H9 (cell line): ENCODE measurements around the gene RAB14. TPM values are rescaled to one million over a fixed set of nuclear protein-coding genes. Genes with fewer than 3 reads are reported as not detected.

Experiments
- DNase-seq: peaks from one replicate; pipeline ENCODE4 v3.0.0-alpha.2; 2017
- H2AFZ ChIP-seq: one replicate; pipeline ENCODE4 v1.6.1; 2013; ENCODE audit warnings: mild to moderate bottlenecking, low read length, control low read depth, moderate library complexity
- H2AK5ac ChIP-seq: 2 replicates; pipeline ENCODE4 v1.6.1; 2013; ENCODE audit warnings: low read length, control low read depth, mixed read lengths; ENCODE audit not compliant: insufficient read length
- H2BK120ac ChIP-seq: one replicate; pipeline ENCODE4 v1.6.1; 2013; ENCODE audit warnings: low read depth, mild to moderate bottlenecking, low read length, control low read depth, inconsistent platforms; ENCODE audit not compliant: poor library complexity, severe bottlenecking
- H2BK12ac ChIP-seq: 2 replicates; pipeline ENCODE4 v1.6.1; 2013; ENCODE audit warnings: low read length, control low read depth, mixed read lengths, low read depth; ENCODE audit not compliant: insufficient read length
- H2BK15ac ChIP-seq: 2 replicates; pipeline ENCODE4 v1.6.1; 2013; ENCODE audit warnings: low read depth, low read length, control low read depth
- H2BK20ac ChIP-seq: one replicate; pipeline ENCODE4 v1.6.1; 2013; ENCODE audit warnings: low read depth, mild to moderate bottlenecking, low read length, control low read depth, inconsistent platforms; ENCODE audit not compliant: poor library complexity, severe bottlenecking
- H2BK5ac ChIP-seq: 2 replicates; pipeline ENCODE4 v1.6.1; 2013; ENCODE audit warnings: low read length, control low read depth, mixed read lengths; ENCODE audit not compliant: insufficient read length
- H3K14ac ChIP-seq: 2 replicates; pipeline ENCODE4 v1.6.1; 2013; ENCODE audit warnings: low read length, control low read depth; ENCODE audit not compliant: insufficient read depth
- H3K18ac ChIP-seq: 2 replicates; pipeline ENCODE4 v1.6.1; 2013; ENCODE audit warnings: low read depth, mild to moderate bottlenecking, mixed read lengths, low read length, control low read depth; ENCODE audit not compliant: insufficient read length
- H3K23ac ChIP-seq: 2 replicates; pipeline ENCODE4 v1.6.1; 2013; ENCODE audit warnings: low read length, control low read depth, mixed read lengths, low read depth; ENCODE audit not compliant: insufficient read length
- H3K23me2 ChIP-seq: 2 replicates; pipeline ENCODE4 v1.6.1; 2013; ENCODE audit warnings: low read depth, mild to moderate bottlenecking, mixed read lengths, low read length, control low read depth; ENCODE audit not compliant: insufficient read length, poor library complexity, severe bottlenecking
- H3K27ac ChIP-seq: 2 replicates; pipeline ENCODE4 v1.5.1; 2013; ENCODE audit warnings: low read length, control low read depth, mixed read lengths, low read depth; ENCODE audit not compliant: insufficient read length
- H3K27me3 ChIP-seq: 2 replicates; pipeline ENCODE4 v1.6.1; 2013; ENCODE audit warnings: low read length, control low read depth, inconsistent platforms; ENCODE audit not compliant: insufficient read depth
- H3K4ac ChIP-seq: 2 replicates; pipeline ENCODE4 v1.6.1; 2013; ENCODE audit warnings: low read depth, mild to moderate bottlenecking, control low read depth, inconsistent platforms, low read length, moderate library complexity
- H3K4me1 ChIP-seq: 2 replicates; pipeline ENCODE4 v1.6.1; 2013; ENCODE audit warnings: low read length, control low read depth, inconsistent platforms; ENCODE audit not compliant: insufficient read depth
- H3K4me2 ChIP-seq: 2 replicates; pipeline ENCODE4 v1.6.1; 2013; ENCODE audit warnings: low read length, control low read depth, mixed read lengths; ENCODE audit not compliant: insufficient read length, insufficient read depth
- H3K56ac ChIP-seq: 2 replicates; pipeline ENCODE4 v1.6.1; 2013; ENCODE audit warnings: low read depth, mild to moderate bottlenecking, mixed read lengths, low read length, control low read depth; ENCODE audit not compliant: insufficient read length
- H3K79me1 ChIP-seq: 2 replicates; pipeline ENCODE4 v1.6.1; 2013; ENCODE audit warnings: low read depth, mild to moderate bottlenecking, moderate library complexity, low read length, control low read depth, inconsistent platforms; ENCODE audit not compliant: insufficient read depth, poor library complexity, severe bottlenecking
- H3K79me2 ChIP-seq: 2 replicates; pipeline ENCODE4 v1.6.1; 2013; ENCODE audit warnings: low read length, control low read depth, inconsistent platforms; ENCODE audit not compliant: insufficient read depth
- H3K9ac ChIP-seq: 2 replicates; pipeline ENCODE4 v1.6.1; 2013; ENCODE audit warnings: low read length, control low read depth, mixed read lengths; ENCODE audit not compliant: insufficient read length; ENCODE audit errors: extremely low read depth
- H3K9me3 ChIP-seq: one replicate; pipeline ENCODE4 v1.6.1; 2013; ENCODE audit warnings: low read depth, low read length, inconsistent platforms; ENCODE audit not compliant: control insufficient read depth
- H3T11ph ChIP-seq: one replicate; pipeline ENCODE4 v1.6.1; 2013; ENCODE audit warnings: mild to moderate bottlenecking, low read length, control low read depth, inconsistent platforms
- H4K20me1 ChIP-seq: one replicate; pipeline ENCODE4 v1.6.1; 2013; ENCODE audit not compliant: control insufficient read depth, insufficient read length, insufficient read depth
- H4K5ac ChIP-seq: 2 replicates; pipeline ENCODE4 v1.6.1; 2013; ENCODE audit warnings: low read depth, mild to moderate bottlenecking, mixed read lengths, low read length, control low read depth; ENCODE audit not compliant: insufficient read length
- H4K8ac ChIP-seq: replicated peaks from 2 replicates; pipeline ENCODE4 v1.6.1; 2013; ENCODE audit warnings: low read length, control low read depth, mixed read lengths, low read depth; ENCODE audit not compliant: insufficient read length
- H4K91ac ChIP-seq: 2 replicates; pipeline ENCODE4 v1.6.1; 2013; ENCODE audit warnings: low read depth, mild to moderate bottlenecking, moderate library complexity, mixed read lengths, low read length, control low read depth; ENCODE audit not compliant: insufficient read length
- H3K27ac Mint-ChIP-seq, 3 experiments: 2 replicates in 2 of 3; 3 replicates in 1 of 3; pipeline ENCODE4 v1.8.0; 2020 to 2021; ENCODE audit warnings: mixed read lengths in 3 of 3, mild to moderate bottlenecking in 1 of 3, moderate library complexity in 1 of 3
- H3K27me3 Mint-ChIP-seq: 2 replicates; pipeline ENCODE4 v1.8.0; 2021; ENCODE audit warnings: low read depth, mild to moderate bottlenecking, moderate library complexity, mixed read lengths
- H3K36me3 Mint-ChIP-seq, 3 experiments: 2 replicates in 2 of 3; 3 replicates in 1 of 3; pipeline ENCODE4 v1.8.0; 2020 to 2021; ENCODE audit warnings: low read depth in 3 of 3, mixed read lengths in 3 of 3; ENCODE audit not compliant: insufficient read depth in 1 of 3
- H3K4me1 Mint-ChIP-seq, 2 experiments: 2 replicates each; pipeline ENCODE4 v1.8.0; 2020; ENCODE audit warnings: mixed read lengths in 2 of 2
- H3K4me3 Mint-ChIP-seq, 2 experiments: 2 replicates in 1 of 2; 3 replicates in 1 of 2; pipeline ENCODE4 v1.8.0; 2020 to 2021; ENCODE audit warnings: mild to moderate bottlenecking in 2 of 2, mixed read lengths in 2 of 2, moderate library complexity in 1 of 2
- H3K9me3 Mint-ChIP-seq, 2 experiments: 2 replicates in 1 of 2; 3 replicates in 1 of 2; pipeline ENCODE4 v1.8.0; 2020; ENCODE audit warnings: mild to moderate bottlenecking in 2 of 2, mixed read lengths in 2 of 2, moderate library complexity in 1 of 2
- WGBS: extraction: QIAGEN DNeasy Blood & Tissue Kit; methylation state at CpG from one replicate; pipeline ENCODE4 v1.1.7; 2013; ENCODE audit warnings: missing lambda C conversion rate, low lambda C conversion rate, mixed read lengths; ENCODE audit not compliant: insufficient read length; ENCODE audit errors: extremely low coverage; 5-methylcytosine and 5-hydroxymethylcytosine counted together
- total RNA-seq: library from RNA; stranded (reverse); gene quantifications from 2 replicates; pipeline ENCODE4 v1.2.1, GENCODE V29; 2021
- TF ChIP-seq, protein P1 (sequence below): fragments of 200-600 bp; sonication (generic); conservative IDR thresholded peaks from 3 replicates; pipeline ENCODE4 v1.8.0; 2021; ENCODE audit warnings: antibody characterized with exemption, mild to moderate bottlenecking

Gene RAB14
- total RNA-seq, 1 experiment from 2014 or later: 33.6 TPM

DNA sequence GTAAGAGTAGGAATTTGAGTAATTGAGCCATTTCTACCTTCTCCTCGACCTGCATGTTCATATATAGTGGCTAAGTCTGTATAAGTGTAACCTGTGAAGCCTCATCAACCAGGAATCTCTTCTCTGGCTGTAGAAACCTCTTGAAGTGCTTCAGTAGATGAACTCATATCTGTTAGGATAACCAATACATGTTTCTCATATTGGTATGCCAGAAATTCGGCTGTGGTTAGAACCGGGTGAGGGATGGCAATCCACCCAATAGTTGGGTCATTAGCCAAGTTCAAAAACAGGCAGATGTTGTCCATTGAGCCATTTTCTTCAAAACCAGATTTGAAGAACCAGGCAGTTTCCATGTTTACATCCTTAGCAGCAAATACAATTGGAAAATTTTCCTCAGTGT is 37.4 kb upstream of the RAB14 start:
- H2BK120ac ChIP-seq: no peak overlapping the region
- Mint-ChIP-seq H3K9me3 (peaks cover 4 to 5% of the 10 kb centered on the region in 2 experiments; a peak in 4 of 5 replicates), H3K4me1 (peaks cover 5 to 7% of the 10 kb centered on the region in 2 experiments), H3K4me3 (no peak overlapping the region), H3K27me3 (peaks cover 58% of the 10 kb centered on the region), H3K27ac (no peak overlapping the region), H3K36me3 (peaks cover 0 to 4% (median 0%) of the 10 kb centered on the region in 3 experiments; a peak in 1 of 7 replicates)
- no peak overlapping the region for H2BK5ac ChIP-seq
- no peak overlapping the region for H3K4me2 ChIP-seq
- no peak overlapping the region for H3K4ac ChIP-seq
- no peak overlapping the region for H3T11ph ChIP-seq
- no peak overlapping the region for H3K23ac ChIP-seq
- no CpG with 5 or more reads among the region's 3 CpGs for WGBS
- H3K56ac ChIP-seq: no peak overlapping the region
- H2BK15ac ChIP-seq: no peak overlapping the region
- no peaks in the 10 kb centered on the region for H3K27me3 ChIP-seq
- H3K23me2 ChIP-seq: no peaks in the 10 kb centered on the region
- no peak overlapping the region for H4K91ac ChIP-seq
- H3K27ac ChIP-seq: no peak overlapping the region
- H2BK12ac ChIP-seq: no peak overlapping the region
- no peaks in the 10 kb centered on the region for H3K9me3 ChIP-seq
- H4K20me1 ChIP-seq: no peaks in the 10 kb centered on the region
- H2BK20ac ChIP-seq: no peak overlapping the region
- no peak overlapping the region for H3K18ac ChIP-seq
- no peak for DNase-seq
- no peaks in the 10 kb centered on the region for H3K79me1 ChIP-seq
- H4K8ac ChIP-seq: no peak overlapping the region
- no peak overlapping the region for H2AFZ ChIP-seq
- H4K5ac ChIP-seq: no peak overlapping the region
- no peaks in the 10 kb centered on the region for H3K79me2 ChIP-seq
- no peaks in the 10 kb centered on the region for H3K4me1 ChIP-seq
- H3K9ac ChIP-seq: no peak overlapping the region
- no peak overlapping the region for H3K14ac ChIP-seq
- TF ChIP-seq, protein P1, sequence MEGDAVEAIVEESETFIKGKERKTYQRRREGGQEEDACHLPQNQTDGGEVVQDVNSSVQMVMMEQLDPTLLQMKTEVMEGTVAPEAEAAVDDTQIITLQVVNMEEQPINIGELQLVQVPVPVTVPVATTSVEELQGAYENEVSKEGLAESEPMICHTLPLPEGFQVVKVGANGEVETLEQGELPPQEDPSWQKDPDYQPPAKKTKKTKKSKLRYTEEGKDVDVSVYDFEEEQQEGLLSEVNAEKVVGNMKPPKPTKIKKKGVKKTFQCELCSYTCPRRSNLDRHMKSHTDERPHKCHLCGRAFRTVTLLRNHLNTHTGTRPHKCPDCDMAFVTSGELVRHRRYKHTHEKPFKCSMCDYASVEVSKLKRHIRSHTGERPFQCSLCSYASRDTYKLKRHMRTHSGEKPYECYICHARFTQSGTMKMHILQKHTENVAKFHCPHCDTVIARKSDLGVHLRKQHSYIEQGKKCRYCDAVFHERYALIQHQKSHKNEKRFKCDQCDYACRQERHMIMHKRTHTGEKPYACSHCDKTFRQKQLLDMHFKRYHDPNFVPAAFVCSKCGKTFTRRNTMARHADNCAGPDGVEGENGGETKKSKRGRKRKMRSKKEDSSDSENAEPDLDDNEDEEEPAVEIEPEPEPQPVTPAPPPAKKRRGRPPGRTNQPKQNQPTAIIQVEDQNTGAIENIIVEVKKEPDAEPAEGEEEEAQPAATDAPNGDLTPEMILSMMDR: no peak
- H2AK5ac ChIP-seq: no peak overlapping the region
